B cell (primary cell): ENCODE measurements around the gene MGMT. TPM values are rescaled to one million over a fixed set of nuclear protein-coding genes. Genes with fewer than 3 reads are reported as not detected.

Experiments
- ATAC-seq: fragments of 200-7000 bp; cut with Tn5 transposase; one replicate; pipeline ENCODE4 v1.10.0; 2021; ENCODE audit warnings: low read depth, mild to moderate bottlenecking, moderate number of reproducible peaks, moderate library complexity
- CTCF ChIA-PET: fragments of 350-600 bp; sonication (Branson Sonifier 250); formaldehyde crosslinking; loops from one replicate; lab custom pipeline; 2021; ENCODE audit warnings: antibody characterized with exemption, inconsistent platforms; lab: Charles Lee
- POLR2A ChIA-PET: fragments of 350-600 bp; sonication (Branson Sonifier 250); formaldehyde crosslinking; loops from one replicate; lab custom pipeline; 2021; ENCODE audit warnings: antibody characterized with exemption; lab: Charles Lee
- DNase-seq: peaks from one replicate; pipeline ENCODE4 v3.0.0; 2013
- H2AFZ ChIP-seq: 2 replicates; pipeline ENCODE4 v1.6.1; 2012; ENCODE audit warnings: mild to moderate bottlenecking, low read depth, low read length; ENCODE audit not compliant: insufficient read depth, poor library complexity, severe bottlenecking
- H3K27ac ChIP-seq, 2 donors: 1 replicate in 1 of 2; 2 replicates in 1 of 2; pipeline ENCODE4 v1.5.1; 2012 to 2013; ENCODE audit warnings: low read length in 2 of 2, mild to moderate bottlenecking in 2 of 2, moderate library complexity in 1 of 2
- H3K27me3 ChIP-seq, 4 experiments: fragments of 200-600 bp in 1 of 4; sonication (generic) in 1 of 4; replicated peaks in 1 of 4; 1 replicate in 2 of 4; 2 replicates in 2 of 4; pipeline versions ENCODE4 v1.6.1 to v1.7.0; 2013 to 2016; ENCODE audit warnings: low read length in 3 of 4, mild to moderate bottlenecking in 2 of 4, mixed read lengths in 1 of 4, moderate library complexity in 1 of 4; ENCODE audit not compliant: insufficient read depth in 4 of 4, control insufficient read depth in 3 of 4; ENCODE audit errors: control extremely low read depth in 1 of 4
- H3K36me3 ChIP-seq, 2 experiments: replicated peaks in 1 of 2; 1 replicate in 1 of 2; 2 replicates in 1 of 2; pipeline versions ENCODE4 v1.6.1 to v1.7.1; 2013; ENCODE audit warnings: low read length in 1 of 2; ENCODE audit not compliant: insufficient read depth in 2 of 2, control insufficient read depth in 1 of 2; ENCODE audit errors: control extremely low read depth in 1 of 2, extremely low read depth in 1 of 2
- H3K4me1 ChIP-seq, 2 donors: fragments of 200-600 bp in 1 of 2; sonication (generic) in 1 of 2; 1 replicate in 1 of 2; 2 replicates in 1 of 2; pipeline versions ENCODE4 v1.5.1 to v1.6.1; 2013 to 2017; ENCODE audit warnings: low read length in 2 of 2; ENCODE audit not compliant: control insufficient read depth in 2 of 2, insufficient read depth in 2 of 2
- H3K4me2 ChIP-seq: replicated peaks from 2 replicates; pipeline ENCODE3; 2012; ENCODE audit warnings: mild to moderate bottlenecking, low read depth, low read length; ENCODE audit not compliant: poor library complexity, severe bottlenecking
- H3K4me3 ChIP-seq, 5 experiments: fragments of 200-600 bp in 1 of 5; sonication (generic) in 1 of 5; 1 replicate in 3 of 5; 2 replicates in 2 of 5; pipeline versions ENCODE4 v1.5.1 to v1.7.0; 2011 to 2016; ENCODE audit warnings: low read length in 4 of 5, mild to moderate bottlenecking in 4 of 5, low read depth in 2 of 5, control low read depth in 1 of 5, moderate library complexity in 1 of 5; ENCODE audit not compliant: insufficient read depth in 1 of 5; ENCODE audit errors: control extremely low read depth in 1 of 5, extremely low read depth in 1 of 5
- H3K79me2 ChIP-seq: fragments of 200-600 bp; sonication (generic); one replicate; pipeline ENCODE4 v1.6.0; 2016; ENCODE audit warnings: low read length; ENCODE audit not compliant: control insufficient read depth, insufficient read depth
- H3K9ac ChIP-seq: fragments of 200-600 bp; sonication (generic); 2 replicates; pipeline ENCODE4 v1.6.1; 2017; ENCODE audit warnings: mild to moderate bottlenecking, low read length, moderate library complexity
- H3K9me3 ChIP-seq, 3 donors: one replicate each; pipeline versions ENCODE4 v1.6.1 to v1.7.1; 2013; ENCODE audit warnings: low read length in 2 of 3; ENCODE audit not compliant: control insufficient read depth in 2 of 3, insufficient read depth in 1 of 3; ENCODE audit errors: control extremely low read depth in 1 of 3
- H4K20me1 ChIP-seq: 2 replicates; pipeline ENCODE4 v1.6.0; 2012; ENCODE audit warnings: mild to moderate bottlenecking, low read length; ENCODE audit not compliant: insufficient read depth, control insufficient read depth, poor library complexity, severe bottlenecking
- H3K27ac Mint-ChIP-seq: one replicate; pipeline ENCODE4 v1.8.0; 2021; ENCODE audit warnings: mixed read lengths
- H3K27me3 Mint-ChIP-seq: one replicate; pipeline ENCODE4 v1.8.0; 2021; ENCODE audit warnings: mixed read lengths
- H3K4me1 Mint-ChIP-seq: one replicate; pipeline ENCODE4 v1.8.0; 2021; ENCODE audit warnings: mixed read lengths
- H3K4me3 Mint-ChIP-seq: one replicate; pipeline ENCODE4 v1.8.0; 2021; ENCODE audit warnings: mixed read lengths
- H3K9me3 Mint-ChIP-seq: one replicate; pipeline ENCODE4 v1.8.0; 2022; ENCODE audit warnings: mixed read lengths; ENCODE audit not compliant: insufficient read depth
- EZH2 ChIP-seq: IDR thresholded peaks from 2 replicates; pipeline ENCODE4 v1.6.1; 2012; ENCODE audit warnings: borderline replicate concordance, low read depth, mild to moderate bottlenecking, moderate library complexity, low read length; ENCODE audit not compliant: insufficient read depth, poor library complexity, severe bottlenecking
- WGBS: methylation state at CpG from one replicate; pipeline ENCODE4 v1.1.5; 2013; ENCODE audit warnings: missing lambda C conversion rate; ENCODE audit not compliant: insufficient coverage; 5-methylcytosine and 5-hydroxymethylcytosine counted together
- intact Hi-C: fragments of 100-400 bp; cut with micrococcal nuclease; formaldehyde crosslinking; loops from one replicate; pipeline ENCODE4 v1.10.0; 2022
- polyA plus RNA-seq: library from polyadenylated mRNA; depleted of rRNA; stranded (reverse); fragments of >200 nt; gene quantifications from 2 replicates; pipeline ENCODE4 v1.2.3, GENCODE V29; 2012
- total RNA-seq, 2 donors: library from RNA; stranded (reverse); fragments of 120-200 nt in 1 of 2; gene quantifications; 1 replicate in 1 of 2; 2 replicates in 1 of 2; pipeline versions ENCODE4 v1.2.3 to v1.2.4, GENCODE V29; 2013 to 2022
- TF ChIP-seq, protein P1 (sequence below): fragments of 200-600 bp; IDR thresholded peaks from one replicate; pipeline ENCODE4 v1.8.0; 2022; ENCODE audit warnings: antibody characterized with exemption, mild to moderate bottlenecking

MGMT gene
- total and polyA plus RNA-seq, 2 donors (not counting 1 experiment from before 2014, with no cell fraction given), result 16.6 to 87.7 TPM

DNA sequence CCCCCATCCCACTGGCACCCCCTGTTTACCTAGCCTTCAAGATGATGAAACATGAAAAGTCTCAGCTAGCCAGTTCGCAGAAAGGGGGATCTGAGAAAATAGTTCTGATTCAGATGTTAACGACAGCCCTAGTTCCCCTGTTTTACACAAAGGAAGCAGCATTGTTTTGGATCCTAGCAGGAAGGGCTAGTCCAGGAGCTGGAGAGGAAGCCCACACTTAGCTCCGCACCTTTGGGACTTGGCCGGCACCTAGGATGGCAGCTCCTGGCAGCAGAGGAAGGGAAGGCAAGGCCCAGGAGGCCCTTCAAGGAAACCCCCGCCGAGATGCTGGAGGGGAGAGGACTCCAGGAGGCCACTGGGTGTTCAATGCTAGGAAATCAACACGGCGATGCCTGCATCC, 29.0 kb upstream of the MGMT start:
- no peak for TF ChIP-seq EZH2
- TF ChIP-seq, protein P1, sequence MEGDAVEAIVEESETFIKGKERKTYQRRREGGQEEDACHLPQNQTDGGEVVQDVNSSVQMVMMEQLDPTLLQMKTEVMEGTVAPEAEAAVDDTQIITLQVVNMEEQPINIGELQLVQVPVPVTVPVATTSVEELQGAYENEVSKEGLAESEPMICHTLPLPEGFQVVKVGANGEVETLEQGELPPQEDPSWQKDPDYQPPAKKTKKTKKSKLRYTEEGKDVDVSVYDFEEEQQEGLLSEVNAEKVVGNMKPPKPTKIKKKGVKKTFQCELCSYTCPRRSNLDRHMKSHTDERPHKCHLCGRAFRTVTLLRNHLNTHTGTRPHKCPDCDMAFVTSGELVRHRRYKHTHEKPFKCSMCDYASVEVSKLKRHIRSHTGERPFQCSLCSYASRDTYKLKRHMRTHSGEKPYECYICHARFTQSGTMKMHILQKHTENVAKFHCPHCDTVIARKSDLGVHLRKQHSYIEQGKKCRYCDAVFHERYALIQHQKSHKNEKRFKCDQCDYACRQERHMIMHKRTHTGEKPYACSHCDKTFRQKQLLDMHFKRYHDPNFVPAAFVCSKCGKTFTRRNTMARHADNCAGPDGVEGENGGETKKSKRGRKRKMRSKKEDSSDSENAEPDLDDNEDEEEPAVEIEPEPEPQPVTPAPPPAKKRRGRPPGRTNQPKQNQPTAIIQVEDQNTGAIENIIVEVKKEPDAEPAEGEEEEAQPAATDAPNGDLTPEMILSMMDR, result no peak
- Histone ChIP-seq H3K27me3 (peaks cover 0 to 3% (median 0%) of the 10 kb centered on the region in 4 experiments), H3K9me3 (no peaks in the 10 kb centered on the region), H2AFZ (no peak overlapping the region), H3K4me1 (no peaks in the 10 kb centered on the region), H4K20me1 (no peaks in the 10 kb centered on the region), H3K4me2 (no peak overlapping the region), H3K79me2 (no peaks in the 10 kb centered on the region), H3K4me3 (no peak overlapping the region), H3K36me3 (no peaks in the 10 kb centered on the region), H3K9ac (no peak overlapping the region), H3K27ac (no peak overlapping the region)
- intact Hi-C loops, result no loop called here
- H3K4me1 Mint-ChIP-seq, result no peaks in the 10 kb centered on the region
- ATAC-seq (no peak), DNase-seq (no peak)
- no peak overlapping the region for H3K4me3 Mint-ChIP-seq
- 96% methylated on average over 7 of the region's 8 CpGs for WGBS
- H3K27ac Mint-ChIP-seq, result no peak overlapping the region
- ChIA-PET CTCF (no interaction called here), POLR2A (no interaction called here)
- H3K9me3 Mint-ChIP-seq, result no peaks in the 10 kb centered on the region
- peaks cover 18% of the 10 kb centered on the region for H3K27me3 Mint-ChIP-seq

DNA sequence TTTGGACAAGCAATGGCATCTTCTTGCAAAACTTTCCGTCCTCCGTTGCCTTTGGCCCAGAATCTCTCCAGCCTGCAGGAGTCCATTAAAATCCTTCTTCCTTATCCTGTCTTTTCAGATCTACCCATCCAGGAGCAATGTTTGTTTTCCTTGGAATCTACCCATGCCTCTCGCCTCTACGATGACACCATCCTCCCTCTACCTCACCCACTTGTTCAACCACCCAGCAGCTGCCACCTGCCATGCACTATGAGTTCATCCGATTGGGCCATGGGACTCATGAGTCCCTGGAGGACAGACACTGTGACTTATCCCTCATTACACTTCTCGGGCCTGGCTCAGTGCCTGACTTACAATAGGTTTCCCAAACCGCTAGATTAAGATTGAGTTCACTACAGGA, 26.8 kb upstream of the MGMT start:
- ChIA-PET POLR2A (no interaction called here), CTCF (no interaction called here)
- H2AFZ ChIP-seq, result no peak overlapping the region
- no peaks in the 10 kb centered on the region for H3K79me2 ChIP-seq
- H3K27me3 ChIP-seq, result peaks cover 0 to 3% (median 0%) of the 10 kb centered on the region in 4 experiments
- Mint-ChIP-seq H3K4me3 (no peak overlapping the region), H3K9me3 (no peaks in the 10 kb centered on the region), H3K27me3 (peaks cover 22% of the 10 kb centered on the region), H3K4me1 (no peaks in the 10 kb centered on the region), H3K27ac (no peak overlapping the region)
- H4K20me1 ChIP-seq, result no peaks in the 10 kb centered on the region
- H3K4me2 ChIP-seq, result no peak overlapping the region
- no peaks in the 10 kb centered on the region for H3K36me3 ChIP-seq
- H3K4me1 ChIP-seq, result no peaks in the 10 kb centered on the region
- TF ChIP-seq, protein P1, result no peak
- no peak for TF ChIP-seq EZH2
- 98% methylated on average over 6 of the region's 7 CpGs for WGBS
- H3K9ac ChIP-seq, result no peak overlapping the region
- no peak overlapping the region for H3K4me3 ChIP-seq
- no peak for DNase-seq
- H3K9me3 ChIP-seq, result no peaks in the 10 kb centered on the region
- intact Hi-C loops, result no loop called here
- ATAC-seq, result no peak
- no peak overlapping the region for H3K27ac ChIP-seq
